ENCODE results near the gene NDUFAF8. TPM values are rescaled to one million over a fixed set of nuclear protein-coding genes. Genes with fewer than 3 reads are reported as not detected.

Gene NDUFAF8
- total and polyA plus RNA-seq, 8 donors: 14.5 to 185 (median 43.4) TPM; not detected in 1

DNA sequence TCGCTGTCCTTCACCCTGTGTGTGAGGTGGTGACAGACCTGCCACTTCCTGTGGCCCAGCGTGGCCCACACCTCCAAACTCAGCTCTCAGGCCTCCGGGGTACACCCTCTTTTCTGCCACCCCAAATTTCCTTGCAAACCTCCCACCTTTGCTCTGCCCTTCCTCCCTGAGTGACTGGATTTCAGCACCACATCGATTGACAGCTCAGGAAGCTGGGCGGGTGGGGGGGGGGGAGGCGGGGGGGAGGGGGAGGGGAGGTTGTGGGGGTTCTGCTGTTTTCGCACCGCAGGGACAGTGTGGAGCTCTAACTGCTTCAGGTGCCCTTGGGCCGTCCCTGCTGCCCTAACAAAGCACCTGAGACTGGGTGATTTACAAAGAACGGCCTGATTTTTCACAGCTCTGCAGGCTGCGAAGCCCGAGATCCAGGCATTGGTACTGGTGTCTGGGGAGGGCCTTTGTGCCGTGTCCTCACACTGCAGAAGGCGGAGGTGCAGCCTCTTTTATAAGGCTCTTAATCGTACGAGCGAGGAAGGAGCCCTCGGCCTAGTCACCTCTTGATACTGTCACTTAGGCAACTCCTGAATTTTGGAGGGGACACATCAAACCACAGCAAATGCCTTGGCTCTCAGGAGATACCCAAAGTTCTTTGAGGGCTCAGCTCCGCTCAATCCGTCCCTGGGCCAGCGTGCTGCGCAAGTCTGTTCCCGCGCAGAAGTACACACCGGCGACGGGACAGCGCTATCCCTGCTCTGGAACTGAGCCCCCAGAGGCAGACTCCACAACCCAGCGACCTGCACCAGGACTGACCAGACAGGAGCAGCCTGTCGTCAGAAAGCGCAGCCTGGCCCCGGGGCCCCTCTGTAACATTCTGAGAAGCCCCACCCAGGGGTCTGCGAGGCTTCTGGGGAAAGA lies 3.6 kb downstream of the NDUFAF8 start:
- H3K4me3 ChIP-seq: no peak overlapping the region
- no peak for TF ChIP-seq POLR2AphosphoS5 (IDR thresholded peaks at IDR 0.05)
- TF ChIP-seq, protein P1, sequence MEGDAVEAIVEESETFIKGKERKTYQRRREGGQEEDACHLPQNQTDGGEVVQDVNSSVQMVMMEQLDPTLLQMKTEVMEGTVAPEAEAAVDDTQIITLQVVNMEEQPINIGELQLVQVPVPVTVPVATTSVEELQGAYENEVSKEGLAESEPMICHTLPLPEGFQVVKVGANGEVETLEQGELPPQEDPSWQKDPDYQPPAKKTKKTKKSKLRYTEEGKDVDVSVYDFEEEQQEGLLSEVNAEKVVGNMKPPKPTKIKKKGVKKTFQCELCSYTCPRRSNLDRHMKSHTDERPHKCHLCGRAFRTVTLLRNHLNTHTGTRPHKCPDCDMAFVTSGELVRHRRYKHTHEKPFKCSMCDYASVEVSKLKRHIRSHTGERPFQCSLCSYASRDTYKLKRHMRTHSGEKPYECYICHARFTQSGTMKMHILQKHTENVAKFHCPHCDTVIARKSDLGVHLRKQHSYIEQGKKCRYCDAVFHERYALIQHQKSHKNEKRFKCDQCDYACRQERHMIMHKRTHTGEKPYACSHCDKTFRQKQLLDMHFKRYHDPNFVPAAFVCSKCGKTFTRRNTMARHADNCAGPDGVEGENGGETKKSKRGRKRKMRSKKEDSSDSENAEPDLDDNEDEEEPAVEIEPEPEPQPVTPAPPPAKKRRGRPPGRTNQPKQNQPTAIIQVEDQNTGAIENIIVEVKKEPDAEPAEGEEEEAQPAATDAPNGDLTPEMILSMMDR (IDR thresholded peaks at IDR 0.05): no peak
- TF ChIP-seq EP300 (IDR thresholded peaks at IDR 0.05): no peak
- TF ChIP-seq POLR2A (IDR thresholded peaks at IDR 0.05): no peak
- intact Hi-C loops (cut with DNase I; ENCODE audit: low total_unique reads): no loop called here
- no peaks in the 10 kb centered on the region for H3K9me3 ChIP-seq
- H3K36me3 ChIP-seq: peaks cover 0 to 30% (median 23%) of the 10 kb centered on the region in 4 donors
- peaks cover 16 to 35% (median 28%) of the 10 kb centered on the region in 4 donors for H3K4me1 ChIP-seq
- DNase-seq: no peak
- no peaks in the 10 kb centered on the region for H3K27me3 ChIP-seq
- 70 to 79% (median 76%) methylated on average over 31 to 33 of the region's 33 CpGs for WGBS, 5 donors
- H3K27ac ChIP-seq: no peak overlapping the region

DNA sequence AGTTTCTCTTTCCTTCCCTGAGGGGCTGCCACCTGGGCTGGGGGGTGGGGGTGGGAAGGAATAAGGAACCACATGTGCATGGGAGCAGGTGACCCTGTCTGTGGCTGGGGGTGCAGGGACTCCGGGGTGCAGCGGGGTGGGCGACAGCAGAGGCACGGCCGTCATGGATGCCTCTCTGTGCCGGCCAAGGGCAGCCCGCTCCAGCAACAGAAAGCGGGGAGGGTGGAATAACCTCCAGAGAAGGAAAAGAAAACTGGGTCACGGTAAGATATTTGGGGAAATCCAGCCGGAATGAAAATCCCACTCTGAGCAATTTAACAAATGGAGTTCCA lies 4.2 kb downstream of the NDUFAF8 start:
- Histone ChIP-seq H3K27me3 (no peaks in the 10 kb centered on the region), H3K36me3 (peaks cover 0 to 32% (median 23%) of the 10 kb centered on the region in 4 donors), H3K27ac (no peak overlapping the region), H3K4me3 (no peak overlapping the region), H3K9me3 (no peaks in the 10 kb centered on the region), H3K4me1 (peaks cover 10 to 28% (median 21%) of the 10 kb centered on the region in 4 donors)
- DNase-seq: no peak
- WGBS, 5 donors: 77 to 88% (median 86%) methylated on average over 10 of the region's 10 CpGs
- TF ChIP-seq POLR2AphosphoS5 (IDR thresholded peaks at IDR 0.05) (no peak), EP300 (IDR thresholded peaks at IDR 0.05) (no peak), POLR2A (IDR thresholded peaks at IDR 0.05) (no peak)
- TF ChIP-seq, protein P1 (IDR thresholded peaks at IDR 0.05): no peak
- intact Hi-C loops (cut with DNase I; ENCODE audit: low total_unique reads): no loop called here

DNA sequence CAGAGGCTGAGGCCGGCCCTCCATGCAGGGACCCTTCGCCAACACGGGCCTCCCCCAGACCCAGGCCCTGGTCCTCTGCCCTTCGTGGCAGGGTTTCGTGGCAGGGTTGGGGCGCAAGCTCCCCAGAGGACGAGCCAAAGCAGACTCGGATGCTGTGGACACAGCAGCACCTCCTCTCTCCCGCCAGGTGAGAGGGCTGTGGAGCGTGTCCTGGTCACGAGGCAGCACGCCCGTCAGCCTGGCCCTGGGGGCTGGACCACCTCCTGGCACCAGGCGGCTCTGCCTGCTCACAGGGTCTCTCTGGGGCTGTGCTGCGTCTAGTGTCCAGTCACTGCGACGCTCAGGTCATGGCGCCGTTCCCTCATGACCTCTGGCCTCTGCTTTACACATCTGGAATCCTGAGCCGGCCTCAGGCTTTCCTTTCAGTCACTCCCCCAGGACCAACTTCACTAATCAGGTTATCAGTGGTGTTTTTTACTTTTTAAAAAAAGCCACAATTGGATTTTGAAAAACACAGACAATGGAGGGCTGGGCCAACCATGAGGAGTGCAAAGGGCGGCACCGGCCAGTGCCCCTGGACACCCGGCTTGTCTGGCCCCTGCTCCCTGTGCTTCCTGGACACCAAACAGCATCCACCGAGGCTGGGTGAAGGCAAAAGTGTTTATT lies 5.4 kb downstream of the NDUFAF8 start:
- Histone ChIP-seq H3K36me3 (peaks cover under 1 to 41% (median 26%) of the 10 kb centered on the region in 4 donors), H3K4me3 (no peak overlapping the region)

More for the DNA sequence above, 5.4 kb downstream of the NDUFAF8 start:
- intact Hi-C loops (cut with DNase I; ENCODE audit: low total_unique reads): no loop called here
- TF ChIP-seq, protein P1 (IDR thresholded peaks at IDR 0.05): no peak
- TF ChIP-seq EP300 (IDR thresholded peaks at IDR 0.05): no peak
- no peak for TF ChIP-seq POLR2AphosphoS5 (IDR thresholded peaks at IDR 0.05)
- no peak for TF ChIP-seq POLR2A (IDR thresholded peaks at IDR 0.05)
- DNase-seq: no peak
- Histone ChIP-seq H3K27ac (no peak overlapping the region), H3K27me3 (no peaks in the 10 kb centered on the region), H3K9me3 (no peaks in the 10 kb centered on the region), H3K4me1 (peaks cover 9 to 27% (median 17%) of the 10 kb centered on the region in 4 donors)
- WGBS, 5 donors: 63 to 78% (median 74%) methylated on average over 13 to 24 of the region's 24 CpGs
